Measurements from ENCODE around the gene PAX8.

PAX8 gene

GRCh38 chr2:113276216-113276760, 2.4 kb downstream of the PAX8 start:
- H3K4me3 ChIP-seq (ENCODE audit: low read depth in 1 of 2, low read length in 2 of 2), result no peak overlapping the region
- peaks cover 9% of the 10 kb centered on the region for H3K4me1 ChIP-seq (ENCODE audit: insufficient read depth, low read length)
- no peak overlapping the region for H3K9ac ChIP-seq (ENCODE audit: low read length)
- no peaks in the 10 kb centered on the region for H3K36me3 ChIP-seq (ENCODE audit: insufficient read depth, low read length)
- H3K9me3 ChIP-seq (ENCODE audit: low read length), result peaks cover 4% of the 10 kb centered on the region
- H3K27ac ChIP-seq (ENCODE audit: low read depth, low read length), result no peak overlapping the region
- H3K27me3 ChIP-seq (ENCODE audit: control insufficient read depth in 1 of 2, insufficient read depth in 2 of 2, low read length in 2 of 2), result peaks cover 36 to 74% of the 10 kb centered on the region in 2 donors

DNA sequence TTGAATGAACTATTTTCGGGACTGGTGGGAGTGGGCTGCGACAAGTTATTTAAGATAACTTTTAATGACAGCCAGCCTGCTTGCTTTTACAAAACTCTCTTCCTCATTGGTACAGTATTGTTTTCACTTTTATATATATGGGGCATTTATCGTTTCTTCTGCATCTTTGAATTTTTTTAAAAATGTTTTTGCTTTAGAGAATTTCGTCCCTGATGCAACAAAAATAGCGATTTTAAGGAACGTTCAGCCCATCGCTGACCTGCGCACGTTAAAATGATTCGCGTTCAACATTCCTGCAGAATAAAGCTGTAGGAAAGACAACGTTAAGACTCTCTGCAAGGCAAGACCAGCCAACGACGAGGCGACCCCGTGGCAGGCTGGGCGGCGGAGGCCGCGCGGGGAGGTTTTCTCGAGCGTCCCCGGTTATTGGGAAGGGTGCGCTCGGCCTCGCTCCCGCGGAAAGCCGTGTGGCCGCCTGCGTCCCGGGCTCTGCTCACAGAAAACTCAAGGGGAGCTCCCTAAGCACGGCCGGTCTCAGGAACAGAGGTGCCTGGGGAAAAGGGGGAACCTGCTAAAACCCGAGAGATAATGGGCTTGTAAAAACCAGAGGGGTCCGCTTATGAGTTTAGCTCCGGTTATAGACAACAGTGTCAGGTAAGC, 3.0 kb downstream of the PAX8 start:
- no peak overlapping the region for H3K9ac ChIP-seq (ENCODE audit: low read length)
- peaks cover 9% of the 10 kb centered on the region for H3K4me1 ChIP-seq (ENCODE audit: insufficient read depth, low read length)
- H3K27me3 ChIP-seq (ENCODE audit: control insufficient read depth in 1 of 2, insufficient read depth in 2 of 2, low read length in 2 of 2), result peaks cover 36 to 80% of the 10 kb centered on the region in 2 donors
- peaks cover 4% of the 10 kb centered on the region for H3K9me3 ChIP-seq (ENCODE audit: low read length)
- H3K27ac ChIP-seq (ENCODE audit: low read depth, low read length), result no peak overlapping the region
- no peak overlapping the region for H3K4me3 ChIP-seq (ENCODE audit: low read depth in 1 of 2, low read length in 2 of 2)
- no peaks in the 10 kb centered on the region for H3K36me3 ChIP-seq (ENCODE audit: insufficient read depth, low read length)

DNA sequence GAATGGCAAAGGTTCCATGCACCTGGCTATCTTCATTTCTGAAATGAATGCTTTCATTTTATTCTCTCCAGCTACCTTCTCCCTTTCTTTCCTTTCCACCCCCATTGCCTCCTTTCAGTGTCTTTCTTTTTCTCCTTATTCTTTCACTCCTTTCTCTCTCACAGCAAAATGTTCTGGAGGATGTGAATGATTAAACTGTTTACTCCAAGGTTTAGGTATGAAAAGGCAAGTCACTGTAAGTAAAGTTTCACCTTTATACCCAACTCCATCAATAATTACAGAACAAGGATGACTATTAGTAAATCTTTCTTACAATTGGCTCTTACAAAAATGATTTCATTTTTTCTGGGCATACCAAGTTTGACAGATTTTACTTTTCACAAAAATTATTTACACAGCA, 4.3 kb downstream of the PAX8 start:
- no peaks in the 10 kb centered on the region for H3K36me3 ChIP-seq (ENCODE audit: insufficient read depth, low read length)
- no peak overlapping the region for H3K4me3 ChIP-seq (ENCODE audit: low read depth in 1 of 2, low read length in 2 of 2)
- H3K27ac ChIP-seq (ENCODE audit: low read depth, low read length), result no peak overlapping the region
- peaks cover 9% of the 10 kb centered on the region for H3K4me1 ChIP-seq (ENCODE audit: insufficient read depth, low read length)
- H3K27me3 ChIP-seq (ENCODE audit: control insufficient read depth in 1 of 2, insufficient read depth in 2 of 2, low read length in 2 of 2), result peaks cover 36 to 85% of the 10 kb centered on the region in 2 donors
- H3K9me3 ChIP-seq (ENCODE audit: low read length), result peaks cover 4% of the 10 kb centered on the region
- H3K9ac ChIP-seq (ENCODE audit: low read length), result no peak overlapping the region

- no peak overlapping the region for H3K9ac ChIP-seq (ENCODE audit: low read length)
These were observed 4.7 kb downstream of the PAX8 start for GRCh38 chr2:113273981-113274380.

GRCh38 chr2:113273027-113273551, 5.6 kb downstream of the PAX8 start:
- Histone ChIP-seq H3K27ac (ENCODE audit: low read depth, low read length) (no peak overlapping the region), H3K4me3 (ENCODE audit: low read depth in 1 of 2, low read length in 2 of 2) (no peak overlapping the region), H3K9me3 (ENCODE audit: low read length) (peaks cover 4% of the 10 kb centered on the region), H3K36me3 (ENCODE audit: insufficient read depth, low read length) (no peaks in the 10 kb centered on the region), H3K27me3 (ENCODE audit: control insufficient read depth in 1 of 2, insufficient read depth in 2 of 2, low read length in 2 of 2) (peaks cover 36 to 77% of the 10 kb centered on the region in 2 donors), H3K4me1 (ENCODE audit: insufficient read depth, low read length) (peaks cover 9% of the 10 kb centered on the region), H3K9ac (ENCODE audit: low read length) (no peak overlapping the region)

More at GRCh38 chr2:113273981-113274380, 4.7 kb downstream of the PAX8 start:
- Histone ChIP-seq H3K27ac (ENCODE audit: low read depth, low read length) (no peak overlapping the region), H3K36me3 (ENCODE audit: insufficient read depth, low read length) (no peaks in the 10 kb centered on the region), H3K9me3 (ENCODE audit: low read length) (peaks cover 4% of the 10 kb centered on the region), H3K4me1 (ENCODE audit: insufficient read depth, low read length) (peaks cover 9% of the 10 kb centered on the region), H3K27me3 (ENCODE audit: control insufficient read depth in 1 of 2, insufficient read depth in 2 of 2, low read length in 2 of 2) (peaks cover 36 to 85% of the 10 kb centered on the region in 2 donors), H3K4me3 (ENCODE audit: low read depth in 1 of 2, low read length in 2 of 2) (no peak overlapping the region)

DNA sequence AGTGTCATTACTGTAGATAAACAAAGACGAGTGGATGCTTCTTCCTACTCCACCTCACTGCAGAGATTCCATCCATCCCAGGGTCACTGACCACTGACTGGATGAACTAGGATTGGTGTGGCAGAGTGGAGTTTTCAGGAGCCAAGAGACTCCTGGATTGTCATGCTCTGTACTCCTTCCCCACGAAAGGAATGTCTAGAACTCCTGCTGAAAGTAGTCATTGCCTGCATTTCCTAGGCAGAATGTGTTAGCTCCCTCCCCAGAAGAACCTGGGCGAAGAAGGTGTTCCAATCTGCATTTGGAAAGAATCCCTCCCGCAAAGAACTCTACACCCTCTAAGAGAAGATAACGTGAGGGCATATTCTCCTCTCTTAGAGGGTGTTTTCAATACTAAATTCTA, 6.2 kb downstream of the PAX8 start:
- H3K27me3 ChIP-seq (ENCODE audit: control insufficient read depth in 1 of 2, insufficient read depth in 2 of 2, low read length in 2 of 2), result peaks cover 36 to 71% of the 10 kb centered on the region in 2 donors
- H3K27ac ChIP-seq (ENCODE audit: low read depth, low read length), result no peak overlapping the region
- no peaks in the 10 kb centered on the region for H3K36me3 ChIP-seq (ENCODE audit: insufficient read depth, low read length)
- peaks cover 4% of the 10 kb centered on the region for H3K9me3 ChIP-seq (ENCODE audit: low read length)
- no peak overlapping the region for H3K4me3 ChIP-seq (ENCODE audit: low read depth in 1 of 2, low read length in 2 of 2)
- H3K4me1 ChIP-seq (ENCODE audit: insufficient read depth, low read length), result peaks cover 5% of the 10 kb centered on the region
- H3K9ac ChIP-seq (ENCODE audit: low read length), result no peak overlapping the region

- peaks cover 4% of the 10 kb centered on the region for H3K4me1 ChIP-seq (ENCODE audit: insufficient read depth, low read length)
- H3K27ac ChIP-seq (ENCODE audit: low read depth, low read length), result no peak overlapping the region
- H3K9me3 ChIP-seq (ENCODE audit: low read length), result no peaks in the 10 kb centered on the region
- no peak overlapping the region for H3K9ac ChIP-seq (ENCODE audit: low read length)
- H3K27me3 ChIP-seq (ENCODE audit: control insufficient read depth in 1 of 2, insufficient read depth in 2 of 2, low read length in 2 of 2), result peaks cover 2 to 34% of the 10 kb centered on the region in 2 donors
- H3K36me3 ChIP-seq (ENCODE audit: insufficient read depth, low read length), result peaks cover 5% of the 10 kb centered on the region
- H3K4me3 ChIP-seq (ENCODE audit: low read depth in 1 of 2, low read length in 2 of 2), result no peak overlapping the region
These were observed 9.9 kb downstream of the PAX8 start for GRCh38 chr2:113268621-113269360.

DNA sequence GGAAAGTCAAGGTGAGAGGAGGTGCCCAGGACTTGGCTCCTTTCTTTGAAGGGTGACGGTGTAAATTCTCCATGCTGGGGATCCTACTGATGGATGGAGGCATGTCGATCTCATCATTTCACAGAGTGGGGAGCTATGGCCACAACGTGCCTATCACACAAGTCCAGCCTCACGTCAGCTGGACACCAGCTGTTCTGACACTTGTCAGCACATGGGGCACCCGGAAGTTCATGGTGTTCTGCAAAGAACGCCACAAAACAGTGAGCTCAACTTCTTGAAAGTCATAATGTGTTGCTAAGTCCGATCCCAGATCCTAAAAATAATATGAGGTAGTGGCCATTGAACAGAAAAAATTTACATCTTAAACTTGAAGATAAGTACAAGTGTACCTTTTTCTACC, 12.3 kb downstream of the PAX8 start:
- peaks cover 5% of the 10 kb centered on the region for H3K36me3 ChIP-seq (ENCODE audit: insufficient read depth, low read length)
- H3K9me3 ChIP-seq (ENCODE audit: low read length), result no peaks in the 10 kb centered on the region
- H3K27ac ChIP-seq (ENCODE audit: low read depth, low read length), result no peak overlapping the region
- H3K27me3 ChIP-seq (ENCODE audit: control insufficient read depth in 1 of 2, insufficient read depth in 2 of 2, low read length in 2 of 2), result peaks cover 0 to 12% of the 10 kb centered on the region in 2 donors
- H3K4me1 ChIP-seq (ENCODE audit: insufficient read depth, low read length), result peaks cover 4% of the 10 kb centered on the region
- no peak overlapping the region for H3K4me3 ChIP-seq (ENCODE audit: low read depth in 1 of 2, low read length in 2 of 2)
- no peak overlapping the region for H3K9ac ChIP-seq (ENCODE audit: low read length)

GRCh38 chr2:113264713-113265403, 13.9 kb downstream of the PAX8 start:
- Histone ChIP-seq H3K9me3 (ENCODE audit: low read length) (no peaks in the 10 kb centered on the region), H3K36me3 (ENCODE audit: insufficient read depth, low read length) (peaks cover 5% of the 10 kb centered on the region), H3K4me1 (ENCODE audit: insufficient read depth, low read length) (peaks cover 4% of the 10 kb centered on the region), H3K9ac (ENCODE audit: low read length) (no peak overlapping the region), H3K27ac (ENCODE audit: low read depth, low read length) (no peak overlapping the region), H3K4me3 (ENCODE audit: low read depth in 1 of 2, low read length in 2 of 2) (no peak overlapping the region), H3K27me3 (ENCODE audit: control insufficient read depth in 1 of 2, insufficient read depth in 2 of 2, low read length in 2 of 2) (no peaks in the 10 kb centered on the region)

DNA sequence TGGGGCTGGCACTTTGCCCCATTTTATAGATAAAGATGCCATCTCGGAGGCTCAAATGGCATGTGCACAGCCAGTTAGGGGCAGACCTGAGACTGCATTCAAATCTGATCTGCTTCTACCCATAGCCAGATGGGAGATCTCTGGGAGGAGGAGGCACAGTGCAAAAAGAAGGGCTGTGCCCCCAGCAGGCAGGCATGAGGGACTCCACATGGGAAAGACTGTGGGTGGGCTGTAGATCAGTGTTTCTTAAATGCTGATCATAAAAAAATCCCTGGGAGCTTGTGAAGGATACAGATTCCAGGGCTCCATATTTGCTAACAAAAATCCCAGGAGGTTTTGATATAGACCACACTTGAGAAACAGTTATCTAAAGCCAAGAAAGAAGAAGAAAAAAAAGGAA, 15.2 kb downstream of the PAX8 start:
- H3K4me1 ChIP-seq (ENCODE audit: insufficient read depth, low read length), result peaks cover 4% of the 10 kb centered on the region
- peaks cover 5% of the 10 kb centered on the region for H3K36me3 ChIP-seq (ENCODE audit: insufficient read depth, low read length)
- H3K27ac ChIP-seq (ENCODE audit: low read depth, low read length), result no peak overlapping the region
- H3K9me3 ChIP-seq (ENCODE audit: low read length), result no peaks in the 10 kb centered on the region
- H3K9ac ChIP-seq (ENCODE audit: low read length), result no peak overlapping the region
- H3K27me3 ChIP-seq (ENCODE audit: control insufficient read depth in 1 of 2, insufficient read depth in 2 of 2, low read length in 2 of 2), result no peaks in the 10 kb centered on the region
- no peak overlapping the region for H3K4me3 ChIP-seq (ENCODE audit: low read depth in 1 of 2, low read length in 2 of 2)

DNA sequence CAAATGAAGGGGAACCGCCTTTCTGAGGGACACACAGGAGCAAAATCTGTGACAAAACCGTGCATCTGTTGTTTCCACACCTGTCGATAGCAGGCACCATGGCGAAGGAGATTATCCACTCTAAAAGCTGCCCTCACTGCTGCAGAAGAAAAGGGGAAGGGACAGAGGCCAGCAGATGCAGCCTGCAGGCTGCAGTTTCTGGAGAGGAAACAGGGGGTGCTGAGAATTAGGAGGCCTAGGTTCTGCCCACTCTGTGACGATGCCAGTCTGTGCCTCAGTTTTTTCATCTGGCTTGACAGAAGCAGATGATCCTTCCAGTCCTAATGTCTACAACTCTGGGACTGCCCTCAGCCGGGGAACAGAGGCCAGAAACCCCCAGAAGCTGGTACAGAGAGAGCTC, 17.7 kb downstream of the PAX8 start:
- H3K9me3 ChIP-seq (ENCODE audit: low read length), result no peaks in the 10 kb centered on the region
- peaks cover 10% of the 10 kb centered on the region for H3K36me3 ChIP-seq (ENCODE audit: insufficient read depth, low read length)
- peaks cover 10% of the 10 kb centered on the region for H3K4me1 ChIP-seq (ENCODE audit: insufficient read depth, low read length)
- H3K27me3 ChIP-seq (ENCODE audit: control insufficient read depth in 1 of 2, insufficient read depth in 2 of 2, low read length in 2 of 2), result no peaks in the 10 kb centered on the region
- H3K9ac ChIP-seq (ENCODE audit: low read length), result no peak overlapping the region
- no peak overlapping the region for H3K4me3 ChIP-seq (ENCODE audit: low read depth in 1 of 2, low read length in 2 of 2)
- H3K27ac ChIP-seq (ENCODE audit: low read depth, low read length), result no peak overlapping the region

Measured in muscle layer of colon (tissue), 2 donors.